Measurements from ENCODE around the gene CHIA. TPM values are rescaled to one million over a fixed set of nuclear protein-coding genes. Genes with fewer than 3 reads are reported as not detected.

CHIA gene
- under 0.01 TPM for total RNA-seq

- Histone ChIP-seq H3K4me1 (ENCODE audit: insufficient read depth, low read length) (no peaks in the 10 kb centered on the region), H3K4me3 (ENCODE audit: low read length) (no peak within 1 kb of the TSS), H3K9me3 (ENCODE audit: low read depth, low read length) (no peaks in the 10 kb centered on the region), H3K27me3 (ENCODE audit: insufficient read depth, low read length) (peaks cover 5% of the 10 kb centered on the region)
Measured at GRCh38 chr1:111290630-111291029, at the start of gene CHIA. CHIA (plus strand) TSS chr1:111290851; CDS start chr1:111310468, 19,617 bp downstream.

GRCh38 chr1:111241797-111242196, 48.9 kb upstream of the CHIA start:
- Histone ChIP-seq H3K4me3 (ENCODE audit: low read length) (no peak overlapping the region), H3K4me1 (ENCODE audit: insufficient read depth, low read length) (no peaks in the 10 kb centered on the region), H3K9me3 (ENCODE audit: low read depth, low read length) (no peaks in the 10 kb centered on the region), H3K27me3 (ENCODE audit: insufficient read depth, low read length) (no peaks in the 10 kb centered on the region)

DNA sequence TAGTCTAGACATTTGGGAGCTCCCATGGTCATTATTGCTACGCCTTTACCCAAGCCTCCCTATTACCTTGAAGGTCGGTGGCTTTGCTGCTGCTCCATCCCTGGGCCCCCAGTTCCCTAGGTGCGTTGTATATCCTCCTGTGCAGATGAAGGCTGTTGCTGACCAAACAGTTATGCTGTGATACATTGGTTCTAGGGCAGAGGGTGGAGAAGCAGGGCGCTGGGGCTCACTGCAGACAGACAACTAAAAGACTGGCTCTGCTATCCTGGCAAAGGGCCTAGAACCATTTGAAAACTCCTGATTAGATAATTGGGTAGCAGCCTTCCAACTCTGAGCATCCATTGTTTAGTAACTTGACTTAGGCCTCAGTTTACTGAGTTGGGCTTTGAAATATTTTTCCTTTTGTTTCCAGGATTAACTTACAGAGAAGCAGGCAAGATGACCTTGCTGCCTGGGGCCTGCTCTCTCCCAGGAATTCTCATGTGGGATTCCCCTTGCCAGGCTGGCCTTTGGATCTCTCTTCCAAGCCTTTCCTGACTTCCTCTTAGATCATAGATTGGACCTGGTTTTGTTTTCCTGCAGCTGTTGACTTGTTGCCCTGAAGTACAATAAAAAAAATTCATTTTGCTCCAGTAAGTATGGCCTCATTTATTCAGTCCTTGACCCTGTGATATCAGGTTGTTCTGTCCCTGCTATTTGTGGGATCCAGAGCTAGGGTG, 47.7 kb upstream of the CHIA start:
- Histone ChIP-seq H3K4me1 (ENCODE audit: insufficient read depth, low read length) (no peaks in the 10 kb centered on the region), H3K27me3 (ENCODE audit: insufficient read depth, low read length) (no peaks in the 10 kb centered on the region), H3K4me3 (ENCODE audit: low read length) (no peak overlapping the region)

GRCh38 chr1:111247125-111247838, 43.4 kb upstream of the CHIA start:
- Histone ChIP-seq H3K4me1 (ENCODE audit: insufficient read depth, low read length) (peaks cover 6% of the 10 kb centered on the region), H3K4me3 (ENCODE audit: low read length) (no peak overlapping the region), H3K9me3 (ENCODE audit: low read depth, low read length) (no peaks in the 10 kb centered on the region), H3K27me3 (ENCODE audit: insufficient read depth, low read length) (no peaks in the 10 kb centered on the region)

More for the DNA sequence above, 47.7 kb upstream of the CHIA start:
- H3K9me3 ChIP-seq (ENCODE audit: low read depth, low read length) = no peaks in the 10 kb centered on the region

- peaks cover 6% of the 10 kb centered on the region for H3K4me1 ChIP-seq (ENCODE audit: insufficient read depth, low read length)
- H3K27me3 ChIP-seq (ENCODE audit: insufficient read depth, low read length) = no peaks in the 10 kb centered on the region
- H3K4me3 ChIP-seq (ENCODE audit: low read length) = no peak overlapping the region
- no peaks in the 10 kb centered on the region for H3K9me3 ChIP-seq (ENCODE audit: low read depth, low read length)
Measured at GRCh38 chr1:111249960-111250359, 40.7 kb upstream of the CHIA start.

- Histone ChIP-seq H3K27me3 (ENCODE audit: insufficient read depth, low read length) (no peaks in the 10 kb centered on the region), H3K4me1 (ENCODE audit: insufficient read depth, low read length) (peaks cover 6% of the 10 kb centered on the region), H3K9me3 (ENCODE audit: low read depth, low read length) (no peaks in the 10 kb centered on the region), H3K4me3 (ENCODE audit: low read length) (no peak overlapping the region)
Measured at GRCh38 chr1:111251570-111251969, 39.1 kb upstream of the CHIA start.

- no peaks in the 10 kb centered on the region for H3K9me3 ChIP-seq (ENCODE audit: low read depth, low read length)
- no peaks in the 10 kb centered on the region for H3K27me3 ChIP-seq (ENCODE audit: insufficient read depth, low read length)
- no peak overlapping the region for H3K4me3 ChIP-seq (ENCODE audit: low read length)
- peaks cover 6% of the 10 kb centered on the region for H3K4me1 ChIP-seq (ENCODE audit: insufficient read depth, low read length)
Measured at GRCh38 chr1:111252786-111253185, 37.9 kb upstream of the CHIA start.

DNA sequence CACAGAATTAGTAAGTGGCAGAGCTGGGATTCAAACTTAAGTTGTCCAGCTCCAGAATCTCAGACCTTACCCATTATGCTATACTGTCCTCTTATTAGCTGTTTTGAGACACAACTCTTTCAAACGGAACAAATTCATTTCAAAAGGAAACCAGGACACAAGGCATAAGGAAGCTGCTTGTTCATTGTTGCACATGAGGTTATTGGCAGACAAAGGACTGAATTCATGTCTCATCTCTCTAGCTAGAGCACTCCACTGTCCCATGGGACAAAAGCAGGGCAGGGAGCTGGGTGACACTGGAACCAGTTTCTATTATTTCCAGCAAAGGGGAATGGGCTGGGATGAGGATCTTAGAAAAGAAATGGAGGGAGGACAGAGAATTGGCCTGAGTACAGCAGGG, 36.8 kb upstream of the CHIA start:
- Histone ChIP-seq H3K4me1 (ENCODE audit: insufficient read depth, low read length) (peaks cover 6% of the 10 kb centered on the region), H3K27me3 (ENCODE audit: insufficient read depth, low read length) (no peaks in the 10 kb centered on the region), H3K9me3 (ENCODE audit: low read depth, low read length) (no peaks in the 10 kb centered on the region), H3K4me3 (ENCODE audit: low read length) (no peak overlapping the region)

DNA sequence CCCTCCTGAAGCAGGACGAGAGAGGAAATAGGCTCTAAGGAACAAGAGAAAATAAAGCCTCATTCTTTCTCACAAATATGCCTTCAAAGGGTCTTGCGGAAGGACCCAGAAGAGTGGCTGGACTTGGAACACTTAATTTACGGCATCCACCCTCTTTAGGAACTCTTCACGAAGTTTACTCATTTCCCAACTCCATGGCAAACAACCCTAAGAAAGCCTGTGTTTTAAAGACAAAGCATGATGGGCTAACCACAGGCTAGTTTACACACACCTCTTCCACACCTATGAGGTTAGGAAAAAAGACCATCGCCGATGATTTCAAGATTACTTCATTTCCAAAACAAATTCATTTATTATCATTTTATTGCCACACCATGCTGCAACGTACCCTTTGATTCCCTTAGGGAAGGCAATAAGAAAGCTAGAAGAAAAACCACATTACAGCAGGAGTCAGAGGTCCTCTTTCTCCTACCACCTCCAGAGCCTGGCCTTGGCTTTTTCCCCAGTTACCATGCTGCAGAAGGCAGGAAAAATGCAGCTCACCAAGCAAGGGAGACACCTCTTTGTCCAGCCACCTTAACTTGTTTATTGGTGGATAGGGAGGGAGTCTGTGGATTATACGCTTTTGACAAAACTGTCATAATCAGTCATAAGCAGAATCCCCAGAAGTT, 33.5 kb upstream of the CHIA start:
- H3K4me1 ChIP-seq (ENCODE audit: insufficient read depth, low read length) = no peaks in the 10 kb centered on the region
- H3K9me3 ChIP-seq (ENCODE audit: low read depth, low read length) = no peaks in the 10 kb centered on the region
- no peaks in the 10 kb centered on the region for H3K27me3 ChIP-seq (ENCODE audit: insufficient read depth, low read length)
- H3K4me3 ChIP-seq (ENCODE audit: low read length) = no peak overlapping the region

DNA sequence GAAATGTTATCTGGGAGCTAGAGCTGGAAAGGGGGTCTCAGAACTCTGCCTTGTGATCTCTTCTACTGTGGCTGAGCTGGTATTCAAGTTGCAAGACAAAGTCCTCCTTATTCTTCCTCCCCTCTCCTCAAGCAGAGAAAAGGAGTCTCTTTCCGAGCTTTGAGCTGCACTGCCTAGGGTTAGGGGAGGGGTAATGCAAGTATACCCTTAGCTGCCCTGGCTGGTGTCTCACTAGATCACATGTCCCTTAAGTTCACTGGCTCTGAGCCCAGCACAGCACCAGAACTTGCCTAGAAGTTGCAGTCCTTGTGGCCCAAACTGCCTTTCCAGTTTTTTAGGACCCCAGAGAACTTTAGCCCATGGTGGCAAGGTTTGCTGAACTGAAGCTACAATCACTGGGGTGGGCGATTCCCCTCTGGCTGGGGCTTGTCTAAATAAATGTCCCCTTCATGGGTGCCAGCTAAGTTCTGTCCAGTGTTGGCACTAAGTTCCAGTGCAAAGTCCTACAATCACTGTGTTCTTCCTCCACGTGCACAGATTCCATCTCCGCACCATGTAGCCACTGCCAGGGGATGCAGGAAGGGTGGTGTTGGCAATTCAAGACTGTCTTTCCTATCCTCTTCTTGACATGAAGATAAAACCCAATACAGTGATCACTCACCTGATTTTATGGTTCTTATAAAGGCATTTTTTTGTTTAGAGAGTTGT, 22.7 kb upstream of the CHIA start:
- Histone ChIP-seq H3K9me3 (ENCODE audit: low read depth, low read length) (peaks cover 6% of the 10 kb centered on the region), H3K4me1 (ENCODE audit: insufficient read depth, low read length) (peaks cover 5% of the 10 kb centered on the region), H3K27me3 (ENCODE audit: insufficient read depth, low read length) (peaks cover 67% of the 10 kb centered on the region)

GRCh38 chr1:111269825-111270406, 20.7 kb upstream of the CHIA start:
- Histone ChIP-seq H3K4me3 (ENCODE audit: low read length) (no peak overlapping the region), H3K4me1 (ENCODE audit: insufficient read depth, low read length) (peaks cover 5% of the 10 kb centered on the region), H3K9me3 (ENCODE audit: low read depth, low read length) (no peaks in the 10 kb centered on the region), H3K27me3 (ENCODE audit: insufficient read depth, low read length) (peaks cover 54% of the 10 kb centered on the region)

More for the DNA sequence above, 22.7 kb upstream of the CHIA start:
- H3K4me3 ChIP-seq (ENCODE audit: low read length) = no peak overlapping the region

GRCh38 chr1:111270771-111271463, 19.7 kb upstream of the CHIA start:
- Histone ChIP-seq H3K9me3 (ENCODE audit: low read depth, low read length) (no peaks in the 10 kb centered on the region), H3K4me3 (ENCODE audit: low read length) (no peak overlapping the region), H3K27me3 (ENCODE audit: insufficient read depth, low read length) (peaks cover 50% of the 10 kb centered on the region), H3K4me1 (ENCODE audit: insufficient read depth, low read length) (peaks cover 5% of the 10 kb centered on the region)

DNA sequence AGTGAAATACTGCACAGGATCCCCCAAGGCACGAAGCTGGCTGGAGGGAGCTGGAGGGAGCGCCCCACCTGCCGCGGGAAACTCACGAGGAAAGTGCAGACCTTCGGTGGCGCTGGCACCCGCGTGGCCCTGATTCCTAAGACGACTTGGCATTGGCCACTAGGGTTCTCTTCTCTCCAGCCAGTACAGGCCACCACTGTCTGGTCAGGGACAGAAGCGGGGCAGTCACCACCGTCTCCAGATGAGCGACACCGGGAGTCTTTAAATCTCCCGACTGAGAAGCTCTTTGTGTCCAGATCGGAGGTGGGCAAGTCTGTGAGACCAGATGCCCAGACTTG, 19.2 kb upstream of the CHIA start:
- peaks cover 45% of the 10 kb centered on the region for H3K27me3 ChIP-seq (ENCODE audit: insufficient read depth, low read length)
- no peak overlapping the region for H3K4me3 ChIP-seq (ENCODE audit: low read length)
- H3K4me1 ChIP-seq (ENCODE audit: insufficient read depth, low read length) = peaks cover 5% of the 10 kb centered on the region
- H3K9me3 ChIP-seq (ENCODE audit: low read depth, low read length) = no peaks in the 10 kb centered on the region

DNA sequence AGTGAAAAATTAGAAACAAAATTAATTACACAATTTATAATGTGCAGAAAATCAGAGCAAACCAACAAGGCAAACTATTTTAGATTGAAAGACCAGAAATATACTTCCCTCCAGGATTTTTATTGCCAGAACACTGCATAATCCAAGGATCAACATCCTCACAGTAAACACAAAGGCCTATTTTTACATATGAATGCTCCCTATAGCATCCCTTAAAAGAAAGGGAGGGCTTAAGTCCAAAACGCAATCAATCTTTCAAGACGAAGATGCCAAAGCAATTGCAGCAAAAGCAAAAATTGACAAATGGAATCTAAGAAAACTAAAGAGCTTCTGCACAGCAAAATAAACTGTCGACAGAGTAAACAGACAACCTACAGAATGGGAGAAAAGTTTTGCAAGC, 18.6 kb upstream of the CHIA start:
- peaks cover 5% of the 10 kb centered on the region for H3K4me1 ChIP-seq (ENCODE audit: insufficient read depth, low read length)
- H3K4me3 ChIP-seq (ENCODE audit: low read length) = no peak overlapping the region
- no peaks in the 10 kb centered on the region for H3K9me3 ChIP-seq (ENCODE audit: low read depth, low read length)
- peaks cover 44% of the 10 kb centered on the region for H3K27me3 ChIP-seq (ENCODE audit: insufficient read depth, low read length)

All from mononuclear cell (primary cell).